Activated CD4-positive, alpha-beta T cell treated with anti-CD3 and anti-CD28 coated beads, Interleukin-2, amount 50 U/mL, for 24 hours (primary cell): Measurements from ENCODE around the gene METAP1.
"Not testable (repeated sequence)": the region's sequence is repeated elsewhere in the genome, so short reads cannot be mapped to it uniquely, and the experiment has no call there.

Experiments used
- DNase-seq, 2 donors: peaks; one replicate each; pipeline ENCODE4 v3.0.0-alpha.2; 2020; ENCODE audit warnings: low read depth in 1 of 2, low spot score in 1 of 2

The METAP1 gene

GRCh38 chr4:99054428-99054994 is 59.0 kb downstream of the METAP1 start:
- DNase-seq: no peak

DNA sequence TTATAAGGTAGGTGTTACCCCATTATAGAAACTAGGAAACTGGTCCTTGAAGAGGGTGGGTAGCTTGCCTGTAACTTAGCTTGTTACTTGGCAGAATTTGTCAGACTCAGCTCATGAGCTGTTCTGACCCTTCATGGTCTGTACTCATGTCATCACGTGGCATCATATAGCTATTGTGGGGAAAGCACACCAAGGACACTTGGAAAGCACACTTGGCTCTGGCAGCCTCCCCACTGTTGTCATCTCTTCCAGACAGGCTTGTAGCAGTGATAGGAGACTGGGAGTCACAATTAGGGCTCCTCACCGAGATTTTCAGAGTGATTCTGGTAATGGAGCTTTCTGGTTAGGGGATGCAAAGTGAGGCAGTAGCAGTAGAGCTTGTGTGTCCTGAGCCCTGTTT is 62.7 kb downstream of the METAP1 start:
- no peak for DNase-seq

DNA sequence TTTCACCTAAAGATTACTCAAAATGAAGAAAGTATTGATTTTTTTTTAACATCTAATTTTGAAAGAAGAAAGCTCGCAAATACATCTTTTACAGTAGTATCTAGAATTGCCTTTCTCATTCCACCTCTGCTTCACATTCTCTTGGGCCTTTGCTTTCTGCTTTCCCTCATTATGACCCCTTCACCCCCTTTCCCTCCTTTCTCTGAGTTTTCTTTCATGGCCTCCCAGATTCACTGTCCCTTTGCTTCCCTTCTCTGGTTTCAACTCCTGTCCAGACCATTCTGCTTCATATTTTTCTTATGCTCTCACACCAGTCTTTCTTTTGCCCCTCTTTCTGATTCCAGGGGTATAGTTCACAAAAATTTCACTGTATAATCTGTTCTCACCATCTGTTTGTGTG is 64.0 kb downstream of the METAP1 start:
- no peak for DNase-seq

DNA sequence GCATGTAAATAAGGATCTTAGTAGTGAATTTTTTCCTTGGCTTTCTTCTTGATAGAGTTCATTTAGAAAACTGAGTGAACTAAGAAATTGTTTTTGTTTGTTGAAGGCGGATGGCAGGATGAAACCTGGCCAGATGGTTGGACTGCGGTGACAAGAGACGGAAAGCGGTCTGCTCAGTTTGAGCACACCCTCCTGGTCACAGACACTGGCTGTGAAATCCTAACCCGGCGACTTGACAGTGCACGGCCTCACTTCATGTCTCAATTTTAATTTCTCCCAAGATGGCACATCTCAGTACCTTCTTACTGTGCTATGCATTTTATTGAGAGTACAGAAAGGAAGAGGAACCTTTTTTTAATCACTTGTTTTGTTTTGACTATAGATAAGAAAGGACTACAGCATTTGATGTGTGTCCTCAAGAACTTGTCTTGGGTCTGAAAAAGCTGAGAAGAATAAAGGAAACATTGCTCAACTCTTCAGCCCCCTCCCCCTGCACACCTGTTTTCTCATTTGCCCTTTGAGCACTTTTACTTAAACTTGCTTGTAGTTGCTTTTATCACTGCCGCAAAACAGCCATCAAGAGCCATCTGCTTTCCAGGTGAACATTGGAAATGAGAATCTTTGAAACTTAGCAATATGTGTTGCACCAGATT is 65.7 kb downstream of the METAP1 start:
- DNase-seq: no peak

DNA sequence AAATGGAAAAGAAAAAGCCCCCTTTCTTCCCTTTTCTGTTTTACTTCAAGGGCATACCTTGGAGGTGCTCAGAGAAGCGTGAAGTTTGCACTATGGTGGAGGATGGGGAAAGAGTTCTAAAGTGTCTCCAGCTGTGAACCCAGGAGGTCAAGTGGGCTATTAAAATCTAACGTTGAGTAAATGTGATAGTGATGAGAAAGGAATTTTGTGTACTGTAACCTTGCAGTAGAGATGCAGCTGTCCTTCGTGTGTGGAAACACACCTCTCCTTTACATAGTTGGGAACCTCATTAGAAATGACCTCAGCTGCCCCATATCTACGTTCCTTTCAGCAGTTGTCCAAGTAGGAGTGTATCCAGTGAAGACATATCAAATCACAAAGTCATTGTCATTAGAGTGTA is 66.6 kb downstream of the METAP1 start:
- no peak for DNase-seq

- DNase-seq: not testable (repeated sequence)
These were observed 70.0 kb downstream of the METAP1 start for GRCh38 chr4:99065521-99065920.

DNA sequence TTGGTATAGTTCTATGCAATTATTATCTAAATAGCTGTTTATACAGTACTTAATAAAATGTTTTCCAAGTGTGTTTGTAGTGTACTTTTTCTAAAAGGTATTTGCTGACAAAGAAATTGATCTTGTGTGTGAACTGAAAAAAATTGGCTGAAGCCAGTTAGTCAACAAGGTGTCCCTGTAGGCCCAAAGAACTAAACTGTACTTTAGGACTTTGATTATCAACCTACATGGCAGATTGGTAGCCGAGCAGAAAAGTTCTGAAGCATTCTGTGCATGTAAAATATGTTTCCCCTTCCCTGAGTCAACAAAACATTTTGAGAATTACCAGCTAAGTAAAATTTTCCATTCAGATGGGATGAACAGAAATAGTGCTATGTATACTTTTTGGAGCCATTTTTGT is 72.1 kb downstream of the METAP1 start:
- DNase-seq: no peak

GRCh38 chr4:99071159-99071558 is 75.6 kb downstream of the METAP1 start:
- DNase-seq: no peak

DNA sequence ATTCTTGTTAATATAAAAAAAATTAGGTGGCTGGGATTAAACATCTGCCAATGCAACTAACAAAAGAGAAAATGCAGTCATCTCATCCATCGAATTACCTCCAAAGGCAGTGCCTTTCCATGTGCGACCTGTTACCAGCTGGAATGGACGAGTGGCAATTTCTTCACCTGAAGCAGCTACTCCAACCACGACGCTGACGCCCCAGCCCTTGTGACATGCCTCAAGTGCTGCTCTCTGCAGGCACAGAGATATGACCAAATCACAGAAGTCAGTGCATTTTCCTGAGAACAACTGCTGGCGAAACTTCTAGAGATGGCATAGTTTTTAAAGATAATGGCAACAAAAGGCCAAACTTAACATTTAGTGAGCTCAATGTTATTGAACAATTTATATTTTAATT is 79.3 kb downstream of the METAP1 start:
- no peak for DNase-seq

DNA sequence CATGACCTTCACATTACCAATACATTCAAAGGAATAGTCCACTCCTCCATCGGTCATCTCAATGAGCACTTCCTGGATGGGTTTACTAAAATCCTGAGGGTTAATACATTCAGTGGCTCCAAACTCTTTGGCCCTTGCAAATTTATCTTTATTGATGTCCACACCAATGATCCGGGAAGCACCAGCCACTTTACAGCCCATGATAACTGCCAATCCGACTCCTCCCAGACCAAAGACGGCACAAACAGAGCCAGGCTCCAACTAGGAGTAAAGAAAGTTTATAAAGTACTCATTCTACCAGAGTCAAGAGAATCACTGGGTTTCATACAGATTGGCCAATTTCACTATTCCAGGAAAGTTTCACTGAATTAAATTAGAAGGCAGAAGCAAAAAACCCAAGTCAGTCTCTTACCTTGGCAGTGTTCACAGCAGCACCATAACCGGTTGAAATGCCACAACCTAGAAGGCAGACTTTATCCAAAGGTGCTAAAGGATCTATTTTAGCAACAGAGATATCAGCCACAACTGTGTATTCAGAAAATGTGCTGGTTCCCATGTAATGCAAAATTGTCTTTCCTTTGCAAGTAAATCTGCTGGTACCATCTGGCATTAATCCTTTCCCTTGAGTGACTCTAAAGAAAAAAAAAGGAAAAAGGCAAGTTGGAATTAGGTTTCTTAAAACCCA is 80.9 kb downstream of the METAP1 start:
- DNase-seq: no peak

DNA sequence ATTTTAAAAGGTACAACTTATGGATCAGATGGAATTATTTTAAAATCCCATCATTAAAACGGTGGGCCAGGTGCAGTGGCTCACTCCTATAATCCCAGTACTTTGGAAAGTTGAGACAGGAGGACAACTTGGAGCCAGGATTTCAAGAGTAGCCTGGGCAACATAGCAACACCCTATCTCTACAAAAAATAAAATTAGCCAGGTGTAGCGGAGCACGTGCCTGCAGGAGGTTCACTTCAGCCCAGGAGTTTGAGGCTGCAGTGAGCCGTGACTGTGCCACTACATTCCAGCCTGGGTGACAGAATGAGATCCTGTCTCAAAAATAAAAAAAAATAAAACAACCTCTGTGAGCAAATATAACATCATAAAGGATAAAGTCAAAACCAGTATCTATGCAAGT is 81.7 kb downstream of the METAP1 start:
- no peak for DNase-seq

- no peak for DNase-seq
These were observed 82.8 kb downstream of the METAP1 start for GRCh38 chr4:99078336-99078735.

DNA sequence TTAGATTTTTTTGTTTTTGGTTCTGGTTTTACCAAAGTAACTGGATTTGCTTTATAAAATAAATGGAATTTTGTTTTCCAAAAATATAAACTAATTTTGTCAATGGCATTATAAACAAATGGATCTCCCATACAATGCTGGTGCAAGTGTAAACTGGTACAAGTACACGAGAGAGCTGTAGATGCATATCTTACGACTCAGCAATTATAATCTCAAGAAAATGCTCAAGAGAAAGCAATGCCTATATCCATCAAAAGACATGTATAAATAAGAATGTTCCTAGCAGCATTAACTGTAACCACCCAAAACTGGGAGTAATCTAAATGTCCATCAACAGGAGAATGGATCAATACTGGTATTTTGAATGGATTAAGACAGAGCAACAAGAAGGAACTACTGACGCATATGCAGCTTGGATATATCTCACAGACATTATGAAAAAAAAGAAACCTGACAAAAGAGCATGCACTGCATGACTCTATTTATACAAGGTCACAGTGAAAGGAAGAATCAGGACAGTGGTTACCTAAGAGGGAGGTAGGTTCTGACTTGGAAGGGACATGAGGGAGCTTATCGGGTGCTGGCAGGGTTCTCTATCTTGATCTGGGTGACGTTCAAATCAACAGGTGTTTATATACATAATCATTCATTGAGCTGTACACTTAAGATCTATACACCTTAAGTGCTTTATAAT is 83.6 kb downstream of the METAP1 start:
- DNase-seq: no peak

DNA sequence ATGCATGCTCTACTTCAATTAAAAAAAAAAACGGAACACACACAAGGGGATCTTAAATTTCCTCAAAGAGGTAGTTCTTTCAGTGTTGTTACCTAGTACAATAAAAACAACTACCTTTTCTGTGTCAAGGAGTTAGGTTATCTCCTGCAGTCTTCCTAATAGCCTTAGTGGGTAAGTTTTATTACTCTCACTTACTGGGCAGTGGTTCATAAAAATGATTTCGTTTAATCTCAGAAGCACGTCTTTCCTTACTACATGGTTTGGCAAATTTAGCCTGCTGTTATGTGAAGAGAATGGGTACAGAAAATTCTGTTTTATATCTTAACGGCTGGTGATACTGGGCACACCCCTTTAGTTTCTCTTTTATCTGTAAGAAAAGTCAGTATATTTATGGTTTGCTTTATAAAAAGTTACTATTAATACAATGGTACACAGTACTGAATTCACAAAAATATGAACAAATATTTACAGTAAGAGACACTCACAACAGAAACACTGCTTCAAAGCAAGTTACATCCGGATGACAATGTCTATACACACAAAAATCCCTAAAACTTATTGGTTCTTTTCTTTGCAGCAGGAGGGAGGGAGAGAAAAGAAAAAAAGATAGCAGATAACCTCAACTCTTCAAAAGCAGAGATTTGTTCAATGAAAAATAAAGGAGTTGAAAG is 84.2 kb downstream of the METAP1 start:
- no peak for DNase-seq

- DNase-seq: not testable (repeated sequence)
These were observed 85.3 kb downstream of the METAP1 start for GRCh38 chr4:99080869-99081268.

DNA sequence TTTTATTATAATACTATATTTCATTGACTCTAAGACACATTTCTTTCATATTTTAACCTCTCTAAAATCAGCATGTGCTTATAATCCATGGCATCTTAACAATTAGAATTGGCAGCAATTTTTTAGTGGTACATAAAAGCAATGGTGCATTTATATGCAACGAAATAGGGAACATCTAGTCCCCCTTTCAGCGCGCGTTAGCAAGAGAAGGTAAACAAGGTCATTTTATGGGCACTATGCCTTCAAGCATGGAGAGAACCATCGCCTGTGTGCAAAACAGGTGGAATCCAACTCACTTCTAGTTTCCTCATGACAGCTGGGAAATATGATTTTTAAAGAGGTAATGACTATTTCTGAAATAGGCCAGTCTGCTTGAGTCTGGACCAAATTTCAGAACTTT is 86.7 kb downstream of the METAP1 start:
- DNase-seq: no peak

DNA sequence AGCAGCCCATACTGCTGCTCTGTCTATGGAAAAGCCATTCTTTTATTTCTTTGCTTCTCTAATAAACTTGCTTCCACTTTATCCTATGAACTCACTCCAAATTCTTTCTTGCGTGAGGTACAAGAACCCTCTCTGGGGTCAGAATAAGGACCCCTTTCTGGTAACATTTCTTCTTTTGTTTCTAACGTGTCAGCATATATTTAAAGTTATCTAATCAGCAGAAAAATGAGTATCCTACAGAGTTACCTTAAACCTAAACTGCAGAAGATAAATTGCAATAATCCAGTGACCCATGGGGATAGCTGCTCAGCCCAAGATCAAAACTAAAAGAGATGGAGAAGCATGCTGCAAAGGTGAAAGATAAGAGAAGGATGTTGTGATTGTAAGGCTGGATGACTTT is 89.1 kb downstream of the METAP1 start:
- DNase-seq: no peak

DNA sequence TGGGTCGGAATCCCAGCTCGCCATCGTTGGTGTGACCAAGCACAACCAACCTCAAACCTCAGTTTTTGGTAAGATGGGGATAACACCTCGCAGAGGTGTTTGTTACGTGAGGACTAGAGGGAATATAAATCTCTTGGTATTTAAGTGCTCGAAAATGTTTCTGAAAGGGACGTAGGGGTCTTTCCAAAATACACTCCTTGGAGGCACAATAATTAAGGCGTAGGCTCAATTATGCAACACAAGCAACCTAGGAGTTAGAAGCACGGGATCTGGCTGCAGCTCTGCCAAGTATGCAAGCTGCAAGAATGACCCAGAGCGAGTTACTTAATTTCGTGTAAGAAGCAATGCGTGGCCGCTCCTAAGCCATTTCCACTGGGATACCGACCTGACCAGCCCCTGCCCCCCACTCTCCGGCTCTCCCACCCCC is 92.5 kb downstream of the METAP1 start:
- no peak for DNase-seq

- DNase-seq: peak; percentile 87 to 88
These were observed 93.2 kb downstream of the METAP1 start, which contains the start of gene ADH5 for GRCh38 chr4:99088481-99089365. Gene ADH5 (minus strand): TSS chr4:99088788. CDS start chr4:99088700, 88 bp downstream.

- no peak for DNase-seq
These were observed 95.1 kb downstream of the METAP1 start for GRCh38 chr4:99090481-99091215.
